ENCODE measurements around the gene ST3GAL3. TPM values are rescaled to one million over a fixed set of nuclear protein-coding genes. Genes with fewer than 3 reads are reported as not detected.

ST3GAL3 gene
- total and polyA plus RNA-seq, 7 donors: 7.2 to 31.4 (median 21.3) TPM

DNA sequence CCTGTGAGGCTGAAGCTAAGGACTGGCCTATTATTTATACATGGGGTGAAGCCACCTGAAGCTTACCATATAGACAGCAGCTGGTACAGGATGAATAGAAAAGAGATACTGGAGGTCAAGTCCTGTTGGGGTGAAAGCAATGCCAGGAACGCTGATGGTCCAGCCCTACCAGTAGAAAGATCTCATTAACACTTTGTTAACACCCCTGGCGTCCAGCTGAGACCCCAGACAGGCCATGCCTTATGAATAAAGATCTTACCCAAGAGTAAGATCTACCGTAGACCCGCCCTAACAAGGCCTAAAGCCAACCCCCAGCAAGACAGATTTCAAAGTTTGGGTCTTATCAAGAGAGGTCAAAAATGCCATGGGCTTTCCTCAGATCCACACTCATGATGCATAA lies 34.7 kb downstream of the ST3GAL3 start:
- intact Hi-C loops (cut with DNase I): no loop called here
- 93 to 95% methylated on average over 4 of the region's 4 CpGs for WGBS, 2 donors
- no peak for DNase-seq

DNA sequence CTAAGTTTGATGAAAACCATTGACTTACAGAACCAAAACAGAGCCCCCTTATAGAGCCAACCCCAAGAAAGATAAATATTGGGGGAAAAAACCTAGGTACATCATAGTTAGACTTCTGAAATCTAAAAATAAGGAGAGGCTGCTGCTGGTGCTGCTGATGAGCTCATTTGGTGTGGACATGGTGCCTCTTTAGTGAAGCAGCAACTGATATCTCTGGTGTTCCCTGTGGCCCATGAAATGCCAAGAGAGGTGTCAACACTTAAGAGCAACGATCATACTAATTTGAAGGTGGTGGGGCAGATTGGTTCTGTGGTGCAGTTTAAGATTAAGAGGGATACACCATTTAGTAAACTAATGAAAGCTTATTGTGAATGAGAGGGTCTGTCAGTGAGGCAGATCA lies 35.9 kb downstream of the ST3GAL3 start:
- intact Hi-C loops (cut with DNase I): no loop called here
- TF ChIP-seq, protein P1, sequence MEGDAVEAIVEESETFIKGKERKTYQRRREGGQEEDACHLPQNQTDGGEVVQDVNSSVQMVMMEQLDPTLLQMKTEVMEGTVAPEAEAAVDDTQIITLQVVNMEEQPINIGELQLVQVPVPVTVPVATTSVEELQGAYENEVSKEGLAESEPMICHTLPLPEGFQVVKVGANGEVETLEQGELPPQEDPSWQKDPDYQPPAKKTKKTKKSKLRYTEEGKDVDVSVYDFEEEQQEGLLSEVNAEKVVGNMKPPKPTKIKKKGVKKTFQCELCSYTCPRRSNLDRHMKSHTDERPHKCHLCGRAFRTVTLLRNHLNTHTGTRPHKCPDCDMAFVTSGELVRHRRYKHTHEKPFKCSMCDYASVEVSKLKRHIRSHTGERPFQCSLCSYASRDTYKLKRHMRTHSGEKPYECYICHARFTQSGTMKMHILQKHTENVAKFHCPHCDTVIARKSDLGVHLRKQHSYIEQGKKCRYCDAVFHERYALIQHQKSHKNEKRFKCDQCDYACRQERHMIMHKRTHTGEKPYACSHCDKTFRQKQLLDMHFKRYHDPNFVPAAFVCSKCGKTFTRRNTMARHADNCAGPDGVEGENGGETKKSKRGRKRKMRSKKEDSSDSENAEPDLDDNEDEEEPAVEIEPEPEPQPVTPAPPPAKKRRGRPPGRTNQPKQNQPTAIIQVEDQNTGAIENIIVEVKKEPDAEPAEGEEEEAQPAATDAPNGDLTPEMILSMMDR (IDR thresholded peaks at IDR 0.05): no peak
- TF ChIP-seq EP300 (IDR thresholded peaks at IDR 0.05) (no peak), POLR2AphosphoS5 (IDR thresholded peaks at IDR 0.05) (no peak), POLR2A (IDR thresholded peaks at IDR 0.05) (no peak)
- DNase-seq: no peak
- Histone ChIP-seq H3K36me3 (peaks cover 0 to 4% (median 0%) of the 10 kb centered on the region in 4 donors), H3K4me1 (no peaks in the 10 kb centered on the region), H3K27me3 (no peaks in the 10 kb centered on the region), H3K4me3 (no peak overlapping the region), H3K9me3 (no peaks in the 10 kb centered on the region), H3K27ac (no peak overlapping the region)
- 96 to 100% methylated on average over 1 of the region's 1 CpG for WGBS, 2 donors

More for the DNA sequence above, 34.7 kb downstream of the ST3GAL3 start:
- Histone ChIP-seq H3K9me3 (no peaks in the 10 kb centered on the region), H3K27ac (no peak overlapping the region), H3K4me1 (no peaks in the 10 kb centered on the region), H3K27me3 (no peaks in the 10 kb centered on the region), H3K36me3 (peaks cover 0 to 11% (median 0%) of the 10 kb centered on the region in 4 donors), H3K4me3 (no peak overlapping the region)
- TF ChIP-seq POLR2A (IDR thresholded peaks at IDR 0.05): no peak
- TF ChIP-seq, protein P1 (IDR thresholded peaks at IDR 0.05): no peak
- no peak for TF ChIP-seq EP300 (IDR thresholded peaks at IDR 0.05)
- TF ChIP-seq POLR2AphosphoS5 (IDR thresholded peaks at IDR 0.05): no peak

DNA sequence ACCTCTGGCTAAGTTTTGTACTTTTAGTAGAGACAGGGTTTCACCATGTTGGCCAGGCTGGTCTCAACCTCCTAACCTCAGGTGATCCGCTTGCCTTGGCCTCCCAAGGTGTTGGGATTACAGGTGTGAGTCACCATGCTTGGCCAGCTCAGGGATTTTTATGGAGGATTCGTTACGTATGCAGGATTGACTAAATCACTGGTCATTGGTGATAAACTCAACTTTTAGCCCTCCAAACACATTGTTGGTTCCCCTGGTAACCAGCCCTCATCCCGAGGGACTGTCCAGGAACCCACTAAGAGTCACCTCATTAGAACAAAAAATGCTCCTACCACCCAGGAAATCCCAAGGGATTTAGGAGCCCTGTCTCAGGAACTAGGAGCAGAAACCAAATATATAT lies 40.4 kb downstream of the ST3GAL3 start:
- TF ChIP-seq POLR2AphosphoS5 (IDR thresholded peaks at IDR 0.05): no peak
- intact Hi-C loops (cut with DNase I): no loop called here
- no peaks in the 10 kb centered on the region for H3K4me1 ChIP-seq
- no peak overlapping the region for H3K4me3 ChIP-seq
- no peak overlapping the region for H3K27ac ChIP-seq
- peaks cover 0 to under 1% (median 0%) of the 10 kb centered on the region in 4 donors for H3K36me3 ChIP-seq
- WGBS, 2 donors: 90 to 93% methylated on average over 4 of the region's 4 CpGs
- DNase-seq: no peak
- H3K27me3 ChIP-seq: no peaks in the 10 kb centered on the region
- H3K9me3 ChIP-seq: no peaks in the 10 kb centered on the region

- WGBS, 2 donors: 85 to 95% methylated on average over 1 of the region's 1 CpG
- H3K4me3 ChIP-seq: no peak overlapping the region
- no peaks in the 10 kb centered on the region for H3K9me3 ChIP-seq
- no peaks in the 10 kb centered on the region for H3K4me1 ChIP-seq
- no peak for TF ChIP-seq EP300 (IDR thresholded peaks at IDR 0.05)
- TF ChIP-seq, protein P1 (IDR thresholded peaks at IDR 0.05): no peak
- no peak for TF ChIP-seq POLR2A (IDR thresholded peaks at IDR 0.05)
- TF ChIP-seq POLR2AphosphoS5 (IDR thresholded peaks at IDR 0.05): no peak
- no peak overlapping the region for H3K27ac ChIP-seq
- no peak for DNase-seq
- H3K27me3 ChIP-seq: no peaks in the 10 kb centered on the region
- H3K36me3 ChIP-seq: no peaks in the 10 kb centered on the region
- intact Hi-C loops (cut with DNase I): no loop called here
Measured at GRCh38 chr1:43750083-43750482, 42.7 kb downstream of the ST3GAL3 start.

DNA sequence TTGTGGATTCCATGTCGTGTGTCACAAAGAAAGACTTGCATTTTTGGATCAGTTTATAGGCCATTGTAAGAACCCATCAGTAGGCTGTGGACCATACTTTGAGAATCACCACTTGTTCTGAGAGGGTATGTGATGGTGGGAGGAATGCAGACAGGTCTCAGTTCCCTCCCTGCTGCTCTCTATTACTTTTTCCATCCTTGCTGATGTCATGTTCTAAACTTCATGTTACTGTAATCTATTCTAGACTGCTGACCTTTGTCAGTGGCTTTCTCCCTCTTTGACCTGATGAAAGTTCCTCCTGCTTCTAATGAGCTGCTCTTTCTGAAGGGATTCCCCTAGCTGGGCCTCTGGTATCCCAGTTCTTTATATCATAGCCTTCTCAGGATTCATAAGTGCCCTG lies 46.1 kb downstream of the ST3GAL3 start:
- no peak overlapping the region for H3K27ac ChIP-seq
- H3K36me3 ChIP-seq: no peaks in the 10 kb centered on the region
- TF ChIP-seq, protein P1 (IDR thresholded peaks at IDR 0.05): no peak
- TF ChIP-seq POLR2A (IDR thresholded peaks at IDR 0.05): no peak
- no peak for TF ChIP-seq EP300 (IDR thresholded peaks at IDR 0.05)
- no peak for TF ChIP-seq POLR2AphosphoS5 (IDR thresholded peaks at IDR 0.05)
- no peak overlapping the region for H3K4me3 ChIP-seq
- intact Hi-C loops (cut with DNase I): no loop called here
- 64 to 70% methylated on average over 1 of the region's 1 CpG for WGBS, 2 donors
- no peaks in the 10 kb centered on the region for H3K27me3 ChIP-seq
- no peaks in the 10 kb centered on the region for H3K9me3 ChIP-seq
- no peak for DNase-seq
- H3K4me1 ChIP-seq: no peaks in the 10 kb centered on the region
